ENCODE data around the gene UNK.
A peak's percentile ranks its signal among the peaks of the same experiment; 100 is the strongest.

DNA sequence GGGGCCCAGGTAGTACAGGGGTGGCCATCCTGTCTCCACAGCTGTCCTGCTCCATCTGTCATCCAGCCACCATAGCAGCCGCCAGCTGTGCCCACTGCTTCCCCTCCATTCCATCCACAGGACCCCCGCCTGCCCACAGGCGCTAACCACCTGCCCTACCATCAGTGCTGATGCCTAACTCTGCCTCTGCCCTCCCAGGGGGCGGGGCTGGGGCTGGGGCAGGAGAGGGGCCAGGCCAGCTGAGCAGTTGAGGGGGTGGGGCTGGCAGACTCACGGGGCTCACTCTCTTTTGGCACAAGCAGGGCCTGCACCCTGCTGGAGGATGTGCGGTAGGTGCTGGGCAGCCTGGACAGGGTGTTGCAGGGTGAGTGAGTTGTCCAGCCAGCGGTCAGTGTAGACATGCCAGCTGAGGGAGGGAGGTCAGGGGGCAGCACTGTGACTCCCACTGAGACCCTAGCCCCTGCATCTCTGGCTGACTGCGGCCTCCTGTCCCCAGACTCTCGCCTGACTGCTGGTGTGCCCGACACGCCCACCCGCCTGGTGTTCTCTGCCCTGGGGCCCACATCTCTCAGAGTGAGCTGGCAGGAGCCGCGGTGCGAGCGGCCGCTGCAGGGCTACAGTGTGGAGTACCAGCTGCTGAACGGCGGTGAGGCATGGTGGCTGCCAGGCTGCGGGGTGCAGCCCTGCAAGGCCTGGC is 29.3 kb upstream of the UNK start:
- TF ChIP-seq, protein P1, sequence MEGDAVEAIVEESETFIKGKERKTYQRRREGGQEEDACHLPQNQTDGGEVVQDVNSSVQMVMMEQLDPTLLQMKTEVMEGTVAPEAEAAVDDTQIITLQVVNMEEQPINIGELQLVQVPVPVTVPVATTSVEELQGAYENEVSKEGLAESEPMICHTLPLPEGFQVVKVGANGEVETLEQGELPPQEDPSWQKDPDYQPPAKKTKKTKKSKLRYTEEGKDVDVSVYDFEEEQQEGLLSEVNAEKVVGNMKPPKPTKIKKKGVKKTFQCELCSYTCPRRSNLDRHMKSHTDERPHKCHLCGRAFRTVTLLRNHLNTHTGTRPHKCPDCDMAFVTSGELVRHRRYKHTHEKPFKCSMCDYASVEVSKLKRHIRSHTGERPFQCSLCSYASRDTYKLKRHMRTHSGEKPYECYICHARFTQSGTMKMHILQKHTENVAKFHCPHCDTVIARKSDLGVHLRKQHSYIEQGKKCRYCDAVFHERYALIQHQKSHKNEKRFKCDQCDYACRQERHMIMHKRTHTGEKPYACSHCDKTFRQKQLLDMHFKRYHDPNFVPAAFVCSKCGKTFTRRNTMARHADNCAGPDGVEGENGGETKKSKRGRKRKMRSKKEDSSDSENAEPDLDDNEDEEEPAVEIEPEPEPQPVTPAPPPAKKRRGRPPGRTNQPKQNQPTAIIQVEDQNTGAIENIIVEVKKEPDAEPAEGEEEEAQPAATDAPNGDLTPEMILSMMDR (IDR thresholded peaks at IDR 0.05): peak; percentile 26; the same call in 1 of the 2 replicates
- TF ChIP-seq POLR2AphosphoS5 (IDR thresholded peaks at IDR 0.05; ENCODE audit: low read depth, low read length): no peak; the same call in 1 of the 2 replicates
- TF ChIP-seq, protein P2, sequence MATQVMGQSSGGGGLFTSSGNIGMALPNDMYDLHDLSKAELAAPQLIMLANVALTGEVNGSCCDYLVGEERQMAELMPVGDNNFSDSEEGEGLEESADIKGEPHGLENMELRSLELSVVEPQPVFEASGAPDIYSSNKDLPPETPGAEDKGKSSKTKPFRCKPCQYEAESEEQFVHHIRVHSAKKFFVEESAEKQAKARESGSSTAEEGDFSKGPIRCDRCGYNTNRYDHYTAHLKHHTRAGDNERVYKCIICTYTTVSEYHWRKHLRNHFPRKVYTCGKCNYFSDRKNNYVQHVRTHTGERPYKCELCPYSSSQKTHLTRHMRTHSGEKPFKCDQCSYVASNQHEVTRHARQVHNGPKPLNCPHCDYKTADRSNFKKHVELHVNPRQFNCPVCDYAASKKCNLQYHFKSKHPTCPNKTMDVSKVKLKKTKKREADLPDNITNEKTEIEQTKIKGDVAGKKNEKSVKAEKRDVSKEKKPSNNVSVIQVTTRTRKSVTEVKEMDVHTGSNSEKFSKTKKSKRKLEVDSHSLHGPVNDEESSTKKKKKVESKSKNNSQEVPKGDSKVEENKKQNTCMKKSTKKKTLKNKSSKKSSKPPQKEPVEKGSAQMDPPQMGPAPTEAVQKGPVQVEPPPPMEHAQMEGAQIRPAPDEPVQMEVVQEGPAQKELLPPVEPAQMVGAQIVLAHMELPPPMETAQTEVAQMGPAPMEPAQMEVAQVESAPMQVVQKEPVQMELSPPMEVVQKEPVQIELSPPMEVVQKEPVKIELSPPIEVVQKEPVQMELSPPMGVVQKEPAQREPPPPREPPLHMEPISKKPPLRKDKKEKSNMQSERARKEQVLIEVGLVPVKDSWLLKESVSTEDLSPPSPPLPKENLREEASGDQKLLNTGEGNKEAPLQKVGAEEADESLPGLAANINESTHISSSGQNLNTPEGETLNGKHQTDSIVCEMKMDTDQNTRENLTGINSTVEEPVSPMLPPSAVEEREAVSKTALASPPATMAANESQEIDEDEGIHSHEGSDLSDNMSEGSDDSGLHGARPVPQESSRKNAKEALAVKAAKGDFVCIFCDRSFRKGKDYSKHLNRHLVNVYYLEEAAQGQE (IDR thresholded peaks at IDR 0.05; ENCODE audit: insufficient read depth in 1 of 2, low read depth in 2 of 2, low read length in 1 of 2): no peak
- TF ChIP-seq TCF7L2 (IDR thresholded peaks at IDR 0.05; ENCODE audit: low read depth, low read length): no peak

All from Panc1 (cell line).